KOPT-K1 (cell line): Measurements from ENCODE around the gene DLG4.

ENCODE experiments used
- H3K27ac ChIP-seq: fragments of 200-600 bp; sonication (generic); 2 replicates; pipeline ENCODE4 v1.5.1; 2016; ENCODE audit warnings: antibody characterized with exemption, mild to moderate bottlenecking, low read depth, low read length; ENCODE audit not compliant: poor library complexity, severe bottlenecking
- H3K36me3 ChIP-seq: fragments of 200-600 bp; sonication (generic); 2 replicates; pipeline ENCODE4 v1.5.1; 2017; ENCODE audit warnings: antibody characterized with exemption, mild to moderate bottlenecking, low read length, moderate library complexity; ENCODE audit not compliant: insufficient read depth
- H3K9me3 ChIP-seq: fragments of 200-600 bp; sonication (generic); 2 replicates; pipeline ENCODE4 v1.5.1; 2017; ENCODE audit warnings: antibody characterized with exemption, low read length, mild to moderate bottlenecking; ENCODE audit not compliant: insufficient read depth, poor library complexity, severe bottlenecking

DLG4 gene

GRCh38 chr17:7219812-7220592 is at the start of gene DLG4, which contains the start of gene ACADVL:
TSS of gene DLG4 (minus strand) at chr17:7219836.
TSS of gene ACADVL (plus strand) at chr17:7219938. CDS start at chr17:7219985, 47 bp downstream.
- Histone ChIP-seq H3K9me3 (no peaks in the 10 kb centered on the region), H3K36me3 (peaks cover 32% of the 10 kb centered on the region), H3K27ac (peak within 1 kb of the TSS; percentile 77)

GRCh38 chr17:7266784-7267183 is 47.1 kb upstream of the DLG4 start:
- Histone ChIP-seq H3K27ac (no peak overlapping the region), H3K9me3 (no peaks in the 10 kb centered on the region), H3K36me3 (no peaks in the 10 kb centered on the region)

GRCh38 chr17:7263801-7264078 is 44.1 kb upstream of the DLG4 start:
- Histone ChIP-seq H3K36me3 (peaks cover 20% of the 10 kb centered on the region), H3K27ac (no peak overlapping the region), H3K9me3 (no peaks in the 10 kb centered on the region)

GRCh38 chr17:7262935-7263800 is 43.5 kb upstream of the DLG4 start:
- H3K36me3 ChIP-seq: peaks cover 26% of the 10 kb centered on the region
- H3K27ac ChIP-seq: no peak overlapping the region
- H3K9me3 ChIP-seq: no peaks in the 10 kb centered on the region

GRCh38 chr17:7262192-7262934 is 42.7 kb upstream of the DLG4 start, which contains the start of gene CLDN7:
TSS of gene CLDN7 (minus strand) at chr17:7262478. CDS start at chr17:7262043, 435 bp downstream.
- Histone ChIP-seq H3K27ac (no peak within 1 kb of the TSS), H3K9me3 (no peaks in the 10 kb centered on the region), H3K36me3 (peaks cover 34% of the 10 kb centered on the region)

- no peak overlapping the region for H3K27ac ChIP-seq
- H3K36me3 ChIP-seq: peaks cover 41% of the 10 kb centered on the region
- H3K9me3 ChIP-seq: no peaks in the 10 kb centered on the region
Measured at GRCh38 chr17:7261379-7262191, 41.9 kb upstream of the DLG4 start.

GRCh38 chr17:7260651-7261378 is 41.2 kb upstream of the DLG4 start:
- Histone ChIP-seq H3K36me3 (peaks cover 49% of the 10 kb centered on the region), H3K27ac (no peak overlapping the region)

GRCh38 chr17:7260151-7260550 is 40.5 kb upstream of the DLG4 start:
- Histone ChIP-seq H3K9me3 (no peaks in the 10 kb centered on the region), H3K27ac (no peak overlapping the region), H3K36me3 (peaks cover 56% of the 10 kb centered on the region)

More at GRCh38 chr17:7260651-7261378, 41.2 kb upstream of the DLG4 start:
- H3K9me3 ChIP-seq: no peaks in the 10 kb centered on the region

- peaks cover 62% of the 10 kb centered on the region for H3K36me3 ChIP-seq
- no peak overlapping the region for H3K27ac ChIP-seq
- no peaks in the 10 kb centered on the region for H3K9me3 ChIP-seq
Measured at GRCh38 chr17:7259555-7259889, 39.9 kb upstream of the DLG4 start.

GRCh38 chr17:7258731-7259554 is 39.3 kb upstream of the DLG4 start:
- Histone ChIP-seq H3K27ac (no peak overlapping the region), H3K36me3 (peaks cover 68% of the 10 kb centered on the region), H3K9me3 (no peaks in the 10 kb centered on the region)

GRCh38 chr17:7256766-7257456 is 37.3 kb upstream of the DLG4 start:
- H3K9me3 ChIP-seq: no peaks in the 10 kb centered on the region
- peaks cover 69% of the 10 kb centered on the region for H3K36me3 ChIP-seq
- no peak overlapping the region for H3K27ac ChIP-seq

- Histone ChIP-seq H3K27ac (no peak overlapping the region), H3K36me3 (peaks cover 57% of the 10 kb centered on the region)
Measured at GRCh38 chr17:7254511-7254910, 34.9 kb upstream of the DLG4 start.

GRCh38 chr17:7253082-7253481 is 33.4 kb upstream of the DLG4 start:
- H3K36me3 ChIP-seq: peaks cover 49% of the 10 kb centered on the region
- no peaks in the 10 kb centered on the region for H3K9me3 ChIP-seq
- H3K27ac ChIP-seq: peak overlapping the region; percentile 98

More at GRCh38 chr17:7254511-7254910, 34.9 kb upstream of the DLG4 start:
- H3K9me3 ChIP-seq: no peaks in the 10 kb centered on the region
